Measurements from ENCODE around the gene CFAP97D2.
"Not testable (repeated sequence)": the region's sequence is repeated elsewhere in the genome, so short reads cannot be mapped to it uniquely, and the experiment has no call there.

The CFAP97D2 gene

GRCh38 chr13:114236227-114236626 lies 57.2 kb downstream of the CFAP97D2 start:
- FAIRE-seq = no peak

DNA sequence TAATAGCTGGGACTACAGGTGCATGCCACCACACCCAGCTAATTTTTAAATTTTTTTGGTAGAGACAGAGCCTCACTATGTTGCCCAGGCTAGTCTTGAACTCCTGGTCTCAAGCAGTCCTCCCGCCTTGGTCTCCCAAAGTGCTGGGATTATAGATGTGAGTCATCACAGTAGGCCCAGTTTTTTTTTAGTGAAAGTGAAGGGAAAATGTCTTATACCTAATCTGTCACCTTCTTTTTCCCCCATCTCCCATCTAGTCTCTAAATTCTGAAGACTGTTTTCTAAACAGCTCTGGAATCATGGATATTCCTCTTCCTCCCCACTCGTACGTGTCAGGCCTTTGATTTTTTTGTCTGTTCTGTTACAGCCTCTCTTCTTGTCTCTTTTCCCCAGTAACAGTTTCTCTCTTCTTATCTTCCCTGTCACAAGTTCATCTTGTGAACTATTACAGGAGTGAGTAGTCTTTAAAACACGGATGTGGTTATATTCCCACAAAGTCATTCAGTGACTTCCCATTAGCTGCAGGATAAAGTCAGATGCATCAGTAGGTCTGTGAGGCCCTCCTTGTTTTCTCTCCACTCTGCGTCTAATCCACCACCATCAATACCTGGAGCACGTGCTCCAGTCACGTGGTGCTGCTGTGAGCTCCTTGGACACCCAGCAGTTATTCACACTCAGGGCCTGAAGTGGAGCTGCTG lies 58.5 kb downstream of the CFAP97D2 start:
- FAIRE-seq = no peak

DNA sequence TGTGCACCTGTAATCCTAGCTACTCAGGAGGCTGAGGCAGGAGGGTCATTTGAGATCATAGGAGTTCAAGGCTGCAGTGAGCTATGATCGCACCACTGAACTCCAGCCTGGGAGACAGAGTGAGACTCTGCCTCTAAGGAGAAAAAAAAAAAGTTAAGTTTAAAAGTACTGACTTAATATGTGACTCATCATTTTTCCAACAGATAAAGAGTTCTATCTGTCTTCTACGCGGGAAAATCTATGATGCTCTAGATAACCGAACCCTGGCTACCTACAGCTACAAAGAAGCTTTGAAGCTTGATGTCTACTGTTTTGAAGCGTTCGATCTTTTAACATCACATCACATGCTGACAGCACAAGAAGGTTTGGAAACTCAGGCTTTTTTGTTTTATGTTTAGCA lies 62.9 kb downstream of the CFAP97D2 start:
- no peak for FAIRE-seq

DNA sequence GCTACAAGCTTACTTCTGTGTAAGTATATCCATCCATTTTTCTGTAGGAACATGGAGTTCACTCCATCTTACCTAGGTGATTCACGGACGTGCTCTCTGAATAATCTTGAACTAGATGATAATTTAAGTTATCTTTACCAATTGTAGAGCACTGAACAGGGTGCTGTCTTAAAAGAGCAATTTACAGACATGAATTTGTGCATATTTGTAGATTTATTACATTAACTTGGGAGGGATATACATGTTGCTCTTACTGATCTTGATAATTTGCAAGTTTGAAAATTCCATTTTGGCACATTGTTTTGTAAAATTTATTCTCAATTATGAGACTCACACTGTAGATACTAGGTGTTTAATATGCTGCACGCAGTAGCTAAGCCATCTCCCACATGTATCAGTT lies 64.9 kb downstream of the CFAP97D2 start:
- no peak for FAIRE-seq

DNA sequence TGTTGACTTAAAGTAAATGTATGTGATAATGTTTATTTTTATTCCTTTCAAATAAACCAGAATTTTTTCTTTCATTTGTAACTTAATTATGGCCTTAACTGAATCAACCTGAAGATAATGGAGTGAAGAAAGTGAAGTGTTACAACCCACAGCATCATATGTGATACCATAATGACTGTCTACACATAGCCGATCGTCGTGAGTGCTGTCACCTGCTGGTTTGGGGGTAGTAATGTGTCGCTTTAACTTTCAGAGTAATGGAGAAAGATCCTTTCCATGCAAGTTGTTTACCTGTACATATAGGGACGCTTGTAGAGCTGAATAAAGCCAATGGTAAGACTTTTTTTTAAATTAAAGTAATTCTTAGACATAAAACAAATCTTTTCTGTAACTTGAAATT lies 65.6 kb downstream of the CFAP97D2 start:
- no peak for FAIRE-seq

- FAIRE-seq = no peak
Measured at GRCh38 chr13:114248011-114248410, 69.0 kb downstream of the CFAP97D2 start.

DNA sequence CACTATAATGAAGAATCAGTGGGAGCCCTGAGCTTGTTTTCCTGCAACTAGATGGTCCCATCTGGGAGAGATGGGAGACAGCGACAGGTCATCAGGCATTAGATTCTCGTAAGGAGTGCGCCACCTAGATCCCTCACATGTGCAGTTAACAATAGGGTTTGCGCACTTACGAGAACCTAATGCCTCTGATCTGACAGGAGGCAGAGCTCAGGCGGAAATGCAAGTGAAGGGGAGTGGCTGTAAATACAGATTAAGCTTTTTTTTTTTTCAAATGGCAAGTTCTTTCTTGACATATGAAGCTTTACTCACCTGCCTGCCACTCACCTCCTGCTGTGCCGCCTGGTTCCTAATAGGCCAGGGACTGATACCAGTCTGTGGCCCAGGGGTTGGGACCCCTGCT lies 70.0 kb downstream of the CFAP97D2 start:
- no peak for FAIRE-seq

DNA sequence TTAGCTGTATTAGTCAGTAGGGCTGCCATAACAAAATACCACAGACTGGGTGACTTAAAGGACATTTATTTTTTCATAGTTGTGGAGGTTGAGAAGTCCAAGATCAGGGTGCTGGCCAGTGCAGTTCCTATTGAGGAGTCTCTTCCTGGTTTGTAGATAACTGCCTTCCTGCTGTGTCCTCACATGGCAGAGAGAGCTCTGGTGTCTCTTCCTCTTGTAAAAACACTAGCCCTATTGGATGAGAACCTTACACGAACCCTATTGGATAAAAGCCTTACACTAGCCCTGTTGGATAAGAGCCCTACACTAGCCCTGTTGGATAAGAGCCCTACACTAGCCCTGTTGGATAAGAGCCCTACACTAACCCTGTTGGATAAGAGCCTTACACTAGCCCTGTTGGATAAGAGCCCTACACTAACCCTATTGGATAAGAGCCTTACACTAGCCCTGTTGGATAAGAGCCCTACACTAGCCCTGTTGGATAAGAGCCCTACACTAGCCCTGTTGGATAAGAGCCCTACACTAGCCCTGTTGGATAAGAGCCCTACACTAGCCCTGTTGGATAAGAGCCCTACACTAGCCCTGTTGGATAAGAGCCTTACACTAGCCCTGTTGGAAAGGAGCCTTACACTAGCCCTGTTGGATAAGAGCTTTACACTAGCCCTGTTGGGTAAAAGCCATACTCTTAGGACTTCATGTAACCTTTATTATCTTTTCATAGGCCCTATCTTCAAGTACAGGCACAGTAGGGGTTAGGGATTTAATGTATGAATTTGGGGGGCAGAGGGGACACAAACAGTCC lies 72.8 kb downstream of the CFAP97D2 start:
- FAIRE-seq = not testable (repeated sequence)

DNA sequence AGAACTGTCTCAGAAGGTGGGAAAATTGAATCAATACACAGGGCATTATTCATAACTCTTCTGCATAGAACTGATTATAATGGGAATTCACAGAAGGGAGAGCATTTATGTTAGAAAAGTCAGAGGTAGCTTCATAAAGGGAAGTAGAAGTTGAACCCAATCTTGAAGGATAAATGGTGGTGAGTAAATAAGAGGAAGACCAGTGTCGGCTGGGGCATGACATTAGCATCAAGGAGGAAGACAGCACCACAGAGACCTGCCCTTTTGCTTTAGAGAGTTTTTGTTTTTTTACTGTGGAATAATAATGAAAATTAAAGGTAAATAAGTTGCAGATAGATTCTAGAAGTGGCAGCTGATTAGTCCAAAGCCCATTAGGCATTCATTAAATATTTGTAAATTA lies 77.5 kb downstream of the CFAP97D2 start:
- FAIRE-seq = no peak

DNA sequence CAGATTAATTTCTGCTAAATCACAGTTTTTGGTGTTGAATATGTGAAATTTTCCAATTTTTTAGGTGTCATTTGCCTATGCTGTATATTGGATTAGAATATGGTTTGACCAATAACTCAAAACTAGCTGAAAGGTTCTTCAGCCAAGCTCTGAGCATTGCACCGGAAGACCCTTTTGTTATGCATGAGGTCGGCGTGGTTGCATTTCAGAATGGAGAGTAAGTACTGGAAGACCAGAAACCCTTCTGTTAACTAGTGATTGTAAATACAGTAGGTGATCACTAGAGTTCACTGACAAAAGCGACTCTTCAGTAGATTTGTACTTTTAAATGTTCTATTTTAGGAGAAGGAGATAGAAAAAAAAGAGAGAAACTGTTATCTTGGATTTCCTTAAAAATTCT lies 78.0 kb downstream of the CFAP97D2 start:
- FAIRE-seq = no peak

GRCh38 chr13:114258589-114258988 lies 79.5 kb downstream of the CFAP97D2 start:
- no peak for FAIRE-seq

- peak; percentile 45 for FAIRE-seq
Measured at GRCh38 chr13:114259374-114259773, 80.3 kb downstream of the CFAP97D2 start.

- FAIRE-seq = peak; percentile 89
Measured at GRCh38 chr13:114259974-114260373, 80.9 kb downstream of the CFAP97D2 start.

DNA sequence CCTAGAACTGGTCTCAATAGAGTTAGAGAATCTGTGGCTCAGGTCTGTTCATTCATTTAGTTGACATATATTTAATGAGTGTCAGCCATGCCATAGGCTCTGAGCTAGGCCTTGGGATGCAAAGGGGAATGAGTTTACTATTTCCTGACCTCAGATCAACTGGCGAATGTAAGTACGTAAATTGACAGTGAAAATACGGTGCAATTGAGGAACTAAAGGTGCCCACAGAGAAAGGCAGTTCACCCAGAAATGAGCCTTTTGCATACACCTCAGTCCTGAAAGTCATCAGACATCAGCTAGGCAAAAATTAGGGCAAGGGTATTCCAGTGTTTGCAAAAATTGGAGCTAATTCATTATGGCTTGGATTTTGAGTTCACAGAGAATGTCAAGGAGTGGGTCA lies 81.8 kb downstream of the CFAP97D2 start:
- no peak for FAIRE-seq

DNA sequence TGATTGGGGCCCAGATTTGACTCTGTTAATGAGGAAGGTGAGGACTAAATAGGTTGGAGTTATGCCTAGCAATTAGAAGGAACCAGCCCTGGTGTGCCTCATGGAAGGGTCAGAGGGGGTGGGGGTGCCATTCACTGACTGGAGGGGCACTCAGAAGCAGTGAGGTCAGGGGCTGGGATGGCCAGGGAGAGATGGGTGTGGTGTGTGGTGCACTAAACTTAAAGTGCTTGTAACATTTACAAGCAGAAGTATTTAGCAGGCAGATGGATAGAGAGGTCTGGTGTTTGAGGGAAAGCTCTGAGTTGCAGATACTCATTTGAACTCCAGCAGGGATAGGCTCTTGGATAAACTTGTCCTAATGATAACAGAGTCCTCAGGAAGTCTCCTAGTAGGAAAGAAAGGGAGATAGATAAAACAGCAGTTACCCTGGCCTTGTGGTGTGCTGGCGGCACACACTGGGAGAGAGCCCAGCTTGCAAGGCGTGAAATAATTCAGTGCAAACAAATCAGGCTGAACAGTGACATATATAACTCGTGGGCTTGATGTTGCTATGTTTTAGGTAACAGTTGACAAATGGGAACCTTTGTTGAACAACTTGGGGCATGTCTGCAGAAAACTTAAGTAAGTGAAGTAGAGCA lies 82.4 kb downstream of the CFAP97D2 start:
- FAIRE-seq = peak; percentile 65

GRCh38 chr13:114263578-114263977 lies 84.5 kb downstream of the CFAP97D2 start:
- no peak for FAIRE-seq

GRCh38 chr13:114264313-114264712 lies 85.3 kb downstream of the CFAP97D2 start:
- FAIRE-seq = not testable (repeated sequence)

DNA sequence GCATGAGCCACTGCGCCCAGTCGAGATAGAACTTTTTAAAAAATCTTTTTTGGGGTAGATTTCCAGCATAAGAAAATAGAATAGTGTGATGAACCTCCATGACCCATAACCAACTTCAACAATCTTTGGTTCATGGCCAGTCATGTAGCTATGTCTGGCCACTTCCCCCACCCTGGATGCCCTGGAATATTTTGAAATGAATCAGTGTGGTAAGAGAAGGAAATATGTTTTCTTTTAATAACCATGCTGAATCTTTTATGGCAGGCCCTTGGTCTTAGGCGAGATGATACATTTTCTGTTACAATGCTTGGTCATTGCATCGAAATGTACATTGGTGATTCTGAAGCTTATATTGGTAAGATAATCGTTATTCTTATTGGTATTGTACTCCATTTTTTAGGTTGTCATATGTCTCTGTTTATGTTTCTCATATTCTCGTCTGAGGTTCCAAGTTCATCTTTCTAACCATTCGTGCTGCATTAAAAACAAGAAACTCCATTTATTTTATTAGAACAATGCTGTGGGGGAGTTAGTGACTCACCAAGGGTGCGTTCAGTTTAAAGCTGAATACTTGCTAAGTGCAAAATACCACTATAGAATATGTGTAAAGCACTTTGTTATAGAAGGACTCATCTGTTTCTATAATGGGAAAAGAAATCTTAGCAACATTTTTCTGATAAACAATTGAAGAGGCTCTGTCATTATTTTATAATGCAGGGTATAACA lies 86.0 kb downstream of the CFAP97D2 start:
- no peak for FAIRE-seq

- FAIRE-seq = no peak
Measured at GRCh38 chr13:114266241-114266640, 87.2 kb downstream of the CFAP97D2 start.

GRCh38 chr13:114268344-114269280 lies 89.6 kb downstream of the CFAP97D2 start:
- no peak for FAIRE-seq

- FAIRE-seq = no peak
Measured at GRCh38 chr13:114269281-114269770, 90.3 kb downstream of the CFAP97D2 start.

Data from islet of Langerhans (tissue), 1 donor.